Measurements from ENCODE around the gene ULK1.

- TF ChIP-seq CTCF (IDR thresholded peaks at IDR 0.05; ENCODE audit: low read depth, low read length, poor library complexity, severe bottlenecking) (no peak), EZH2phosphoT487 (IDR thresholded peaks at IDR 0.05; ENCODE audit: borderline replicate concordance, low read length) (no peak)
These were observed 30.0 kb upstream of the ULK1 start for GRCh38 chr12:131864469-131864868.
